CD14-positive monocyte (primary cell): ENCODE data around the gene PATL2. TPM values are rescaled to one million over a fixed set of nuclear protein-coding genes. Genes with fewer than 3 reads are reported as not detected.

Source experiments
- DNase-seq, 3 donors: peaks; one replicate each; pipeline ENCODE4 v3.0.0-alpha.2; 2011 to 2022
- H2AFZ ChIP-seq: 2 replicates; pipeline ENCODE4 v1.6.0; 2012; ENCODE audit warnings: mild to moderate bottlenecking, low read depth, low read length, inconsistent platforms; ENCODE audit not compliant: insufficient read depth, poor library complexity, severe bottlenecking
- H3K27ac ChIP-seq, 2 donors: 1 replicate in 1 of 2; 2 replicates in 1 of 2; pipeline ENCODE4 v1.5.1; 2012 to 2013; ENCODE audit warnings: low read length in 2 of 2, control low read depth in 1 of 2, inconsistent platforms in 1 of 2, low read depth in 1 of 2, mild to moderate bottlenecking in 1 of 2
- H3K27me3 ChIP-seq, 2 donors: one replicate each; pipeline versions ENCODE4 v1.6.0 to v1.6.1; 2011 to 2013; ENCODE audit warnings: low read length in 2 of 2; ENCODE audit not compliant: control insufficient read depth in 2 of 2, insufficient read depth in 2 of 2
- H3K36me3 ChIP-seq, 2 donors: replicated peaks in 1 of 2; 1 replicate in 1 of 2; 2 replicates in 1 of 2; pipeline versions ENCODE4 v1.5.1 to v1.6.1; 2012 to 2013; ENCODE audit warnings: low read length in 2 of 2, control low read depth in 1 of 2, inconsistent platforms in 1 of 2, mild to moderate bottlenecking in 1 of 2; ENCODE audit not compliant: insufficient read depth in 2 of 2, control insufficient read depth in 1 of 2
- H3K4me1 ChIP-seq, 2 donors: 1 replicate in 1 of 2; 2 replicates in 1 of 2; pipeline versions ENCODE4 v1.5.1 to v1.6.1; 2012 to 2013; ENCODE audit warnings: low read length in 2 of 2, control low read depth in 1 of 2, inconsistent platforms in 1 of 2, mild to moderate bottlenecking in 1 of 2, moderate library complexity in 1 of 2; ENCODE audit not compliant: insufficient read depth in 2 of 2, control insufficient read depth in 1 of 2
- H3K4me2 ChIP-seq: replicated peaks from 2 replicates; pipeline ENCODE3; 2012; ENCODE audit warnings: low read length, moderate library complexity, mild to moderate bottlenecking; ENCODE audit not compliant: poor library complexity, severe bottlenecking; ENCODE audit errors: extremely low read depth
- H3K4me3 ChIP-seq, 3 experiments: fragments of 200-600 bp in 1 of 3; sonication (generic) in 1 of 3; replicated peaks in 1 of 3; 1 replicate in 2 of 3; 2 replicates in 1 of 3; pipeline ENCODE4 v1.5.1; 2011 to 2013; ENCODE audit warnings: low read length in 3 of 3, mild to moderate bottlenecking in 3 of 3, control low read depth in 2 of 3, low read depth in 2 of 3, inconsistent platforms in 1 of 3, moderate library complexity in 1 of 3
- H3K79me2 ChIP-seq: 2 replicates; pipeline ENCODE4 v1.6.0; 2012; ENCODE audit warnings: mild to moderate bottlenecking, control low read depth, inconsistent platforms, low read length, moderate library complexity; ENCODE audit not compliant: insufficient read depth
- H3K9ac ChIP-seq: 2 replicates; pipeline ENCODE4 v1.6.0; 2017; ENCODE audit warnings: low read length, mild to moderate bottlenecking; ENCODE audit not compliant: insufficient read depth, poor library complexity, severe bottlenecking
- H3K9me3 ChIP-seq, 2 donors: replicated peaks in 1 of 2; 1 replicate in 1 of 2; 2 replicates in 1 of 2; pipeline versions ENCODE4 v1.5.1 to v1.6.1; 2012 to 2013; ENCODE audit warnings: low read length in 2 of 2, control low read depth in 1 of 2; ENCODE audit not compliant: control insufficient read depth in 1 of 2, insufficient read depth in 1 of 2
- H4K20me1 ChIP-seq: 2 replicates; pipeline ENCODE4 v1.6.0; 2012; ENCODE audit warnings: mild to moderate bottlenecking, low read length, control low read depth, moderate library complexity; ENCODE audit not compliant: insufficient read depth
- H3K27ac Mint-ChIP-seq, 7 donors: one replicate each; pipeline ENCODE4 v1.8.0; 2020; ENCODE audit warnings: mild to moderate bottlenecking in 7 of 7, mixed read lengths in 7 of 7, moderate library complexity in 6 of 7, inconsistent platforms in 2 of 7
- H3K27me3 Mint-ChIP-seq, 3 donors: one replicate each; pipeline ENCODE4 v1.8.0; 2021 to 2022; ENCODE audit warnings: low read depth in 3 of 3, mild to moderate bottlenecking in 3 of 3, mixed read lengths in 3 of 3, moderate library complexity in 3 of 3, inconsistent platforms in 1 of 3
- H3K36me3 Mint-ChIP-seq, 2 donors: one replicate each; pipeline ENCODE4 v1.8.0; 2020; ENCODE audit warnings: mixed read lengths in 2 of 2, inconsistent platforms in 1 of 2, mild to moderate bottlenecking in 1 of 2
- H3K4me1 Mint-ChIP-seq: one replicate; pipeline ENCODE4 v1.8.0; 2020; ENCODE audit warnings: mild to moderate bottlenecking, mixed read lengths
- H3K4me3 Mint-ChIP-seq, 2 donors: one replicate each; pipeline ENCODE4 v1.8.0; 2020; ENCODE audit warnings: mild to moderate bottlenecking in 2 of 2, mixed read lengths in 2 of 2, moderate library complexity in 1 of 2
- H3K9me3 Mint-ChIP-seq, 7 donors: one replicate each; pipeline ENCODE4 v1.8.0; 2020 to 2022; ENCODE audit warnings: mixed read lengths in 7 of 7, mild to moderate bottlenecking in 6 of 7, moderate library complexity in 6 of 7, inconsistent platforms in 2 of 7
- WGBS: methylation state at CpG from one replicate; pipeline ENCODE4 v1.1.5; 2013; ENCODE audit warnings: missing lambda C conversion rate; ENCODE audit not compliant: insufficient coverage; 5-methylcytosine and 5-hydroxymethylcytosine counted together
- intact Hi-C, 2 donors: fragments of 100-400 bp; cut with micrococcal nuclease; formaldehyde crosslinking; loops; one replicate each; pipeline versions ENCODE4 v1.15.0 to v1.15.1; 2023
- polyA plus RNA-seq, 3 donors: library from polyadenylated mRNA; depleted of rRNA in 1 of 3; unstranded in 2 of 3; stranded (reverse) in 1 of 3; fragments of 300-500 nt in 2 of 3; fragments of >200 nt in 1 of 3; fragmentation: Illumina TruSeq in 2 of 3; gene quantifications; 1 replicate in 2 of 3; 2 replicates in 1 of 3; pipeline ENCODE4 v1.2.3, GENCODE V29; 2012 to 2021
- TF ChIP-seq, protein P1 (sequence below): fragments of 200-600 bp; IDR thresholded peaks from one replicate; pipeline ENCODE4 v1.8.0; 2022; ENCODE audit warnings: antibody characterized with exemption, mild to moderate bottlenecking

The PATL2 gene
- polyA plus RNA-seq, 3 donors, result 1.8 to 14.4 (median 1.9) TPM

DNA sequence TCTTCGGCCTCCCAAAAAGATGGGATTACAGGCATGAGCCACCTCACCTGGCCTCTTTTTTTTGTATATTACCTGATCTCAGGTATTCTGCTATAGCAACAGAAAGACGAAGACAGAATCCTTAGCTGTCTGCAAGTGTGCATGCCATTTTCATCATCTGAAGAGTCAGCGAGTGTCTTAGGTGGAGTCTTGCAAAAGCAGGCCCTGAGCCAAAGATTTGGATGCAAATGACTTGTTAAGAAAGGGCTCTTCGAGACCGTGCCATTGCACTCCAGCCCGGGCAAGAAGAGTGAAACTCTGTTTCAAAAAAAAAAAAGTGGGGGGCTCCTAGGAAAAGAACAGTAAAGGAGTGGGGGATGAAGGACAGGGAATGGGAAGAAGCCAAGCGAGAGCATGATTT is 15.0 kb upstream of the PATL2 start:
- Mint-ChIP-seq H3K27ac (peak overlapping the region; percentile 99 to 100 (median 100)), H3K4me1 (peaks cover 73% of the 10 kb centered on the region), H3K9me3 (peaks cover 0 to 3% (median 0%) of the 10 kb centered on the region in 7 donors), H3K4me3 (peak overlapping the region; percentile 86 to 96), H3K36me3 (peaks cover under 1 to 3% of the 10 kb centered on the region in 2 donors), H3K27me3 (peaks cover 0 to 7% (median 0%) of the 10 kb centered on the region in 3 donors)
- TF ChIP-seq, protein P1, sequence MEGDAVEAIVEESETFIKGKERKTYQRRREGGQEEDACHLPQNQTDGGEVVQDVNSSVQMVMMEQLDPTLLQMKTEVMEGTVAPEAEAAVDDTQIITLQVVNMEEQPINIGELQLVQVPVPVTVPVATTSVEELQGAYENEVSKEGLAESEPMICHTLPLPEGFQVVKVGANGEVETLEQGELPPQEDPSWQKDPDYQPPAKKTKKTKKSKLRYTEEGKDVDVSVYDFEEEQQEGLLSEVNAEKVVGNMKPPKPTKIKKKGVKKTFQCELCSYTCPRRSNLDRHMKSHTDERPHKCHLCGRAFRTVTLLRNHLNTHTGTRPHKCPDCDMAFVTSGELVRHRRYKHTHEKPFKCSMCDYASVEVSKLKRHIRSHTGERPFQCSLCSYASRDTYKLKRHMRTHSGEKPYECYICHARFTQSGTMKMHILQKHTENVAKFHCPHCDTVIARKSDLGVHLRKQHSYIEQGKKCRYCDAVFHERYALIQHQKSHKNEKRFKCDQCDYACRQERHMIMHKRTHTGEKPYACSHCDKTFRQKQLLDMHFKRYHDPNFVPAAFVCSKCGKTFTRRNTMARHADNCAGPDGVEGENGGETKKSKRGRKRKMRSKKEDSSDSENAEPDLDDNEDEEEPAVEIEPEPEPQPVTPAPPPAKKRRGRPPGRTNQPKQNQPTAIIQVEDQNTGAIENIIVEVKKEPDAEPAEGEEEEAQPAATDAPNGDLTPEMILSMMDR, result no peak
- Histone ChIP-seq H3K27ac (peak overlapping the region; percentile 94 to 99), H3K9me3 (no peaks in the 10 kb centered on the region), H2AFZ (no peak overlapping the region), H3K36me3 (no peaks in the 10 kb centered on the region), H3K4me3 (peak overlapping the region; percentile 40 to 66 (median 57)), H3K27me3 (no peaks in the 10 kb centered on the region), H4K20me1 (peaks cover 2% of the 10 kb centered on the region), H3K4me1 (peaks cover 77 to 91% of the 10 kb centered on the region in 2 donors), H3K79me2 (peaks cover 59% of the 10 kb centered on the region), H3K4me2 (peak overlapping the region; percentile 74), H3K9ac (peak overlapping the region; percentile 59)
- peak; percentile 38 to 61 (median 53) for DNase-seq
- 20% methylated on average over 5 of the region's 7 CpGs for WGBS
- intact Hi-C loops, result loop anchor here in 1 of 2 donors (10.0 kb wide), 1 partner anchor 729 kb away; no protein-coding TSS in a partner anchor

DNA sequence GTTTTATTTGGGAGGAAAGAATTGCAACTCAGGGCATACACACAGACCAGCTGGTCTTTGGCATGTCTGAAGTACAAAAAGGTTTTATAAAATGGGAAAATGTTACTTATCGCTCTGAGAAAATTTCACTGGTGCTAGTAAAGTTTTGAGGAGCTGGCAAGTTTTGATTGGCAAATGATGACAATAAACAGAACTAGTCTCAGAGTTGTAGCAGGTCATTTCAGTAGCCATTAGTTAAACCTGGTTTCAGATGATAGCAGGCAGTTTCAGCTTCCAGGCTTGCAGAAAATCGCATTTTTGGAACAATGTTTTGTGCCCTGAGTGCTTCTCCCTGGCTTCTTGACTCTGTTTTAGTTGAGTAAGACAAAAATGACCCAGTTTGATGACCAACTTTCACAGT is 10.9 kb upstream of the PATL2 start:
- no peak overlapping the region for H3K4me3 ChIP-seq
- peak overlapping the region; percentile 8 to 99 (median 76) for H3K27ac Mint-ChIP-seq
- no peak overlapping the region for H3K4me2 ChIP-seq

More for the DNA sequence above, 10.9 kb upstream of the PATL2 start:
- Histone ChIP-seq H3K36me3 (peaks cover 22 to 24% of the 10 kb centered on the region in 2 donors), H3K27ac (peak overlapping the region in 1 of 2 donors; percentile 99), H4K20me1 (peaks cover 43% of the 10 kb centered on the region), H3K4me1 (peaks cover 69 to 90% of the 10 kb centered on the region in 2 donors), H3K27me3 (no peaks in the 10 kb centered on the region), H3K9ac (no peak overlapping the region), H2AFZ (no peak overlapping the region), H3K9me3 (no peaks in the 10 kb centered on the region), H3K79me2 (peaks cover 55% of the 10 kb centered on the region)
- H3K4me1 Mint-ChIP-seq, result peaks cover 79% of the 10 kb centered on the region
- TF ChIP-seq, protein P1, result no peak
- no peaks in the 10 kb centered on the region for H3K9me3 Mint-ChIP-seq
- H3K27me3 Mint-ChIP-seq, result peaks cover 0 to 2% (median 0%) of the 10 kb centered on the region in 3 donors
- no peak overlapping the region for H3K4me3 Mint-ChIP-seq
- peaks cover 26 to 27% of the 10 kb centered on the region in 2 donors for H3K36me3 Mint-ChIP-seq
- 92% methylated on average over 2 of the region's 2 CpGs for WGBS
- no peak for DNase-seq
- intact Hi-C loops, result loop anchor here (5.0 to 10.0 kb wide), 2 partner anchors 730 to 733 kb away; no protein-coding TSS in a partner anchor
